OCI-LY1 (cell line): Measurements from ENCODE around the gene PRUNE2.

Source experiments
- H2AFZ ChIP-seq: fragments of 200-600 bp; sonication (generic), shearing (Covaris generic); 2 replicates; pipeline ENCODE4 v1.6.0; 2014; ENCODE audit warnings: antibody characterized with exemption, mild to moderate bottlenecking, low read length
- H3F3A ChIP-seq: fragments of 200-600 bp; sonication (generic), shearing (Covaris generic); 2 replicates; pipeline ENCODE4 v1.6.0; 2014; ENCODE audit warnings: mild to moderate bottlenecking, antibody characterized with exemption, low read length, moderate library complexity; ENCODE audit not compliant: insufficient read depth
- H3K27ac ChIP-seq: fragments of 200-600 bp; sonication (generic); 2 replicates; pipeline ENCODE4 v1.5.1; 2014; ENCODE audit warnings: low read length, mixed run types, mild to moderate bottlenecking, low read depth; ENCODE audit not compliant: poor library complexity, severe bottlenecking
- H3K27me3 ChIP-seq: fragments of 200-600 bp; sonication (generic); 2 replicates; pipeline ENCODE4 v1.6.0; 2014; ENCODE audit warnings: antibody characterized with exemption, mild to moderate bottlenecking, low read length, moderate library complexity; ENCODE audit not compliant: insufficient read depth
- H3K36me3 ChIP-seq: fragments of 200-600 bp; sonication (generic); 2 replicates; pipeline ENCODE4 v1.6.1; 2014; ENCODE audit warnings: mild to moderate bottlenecking, antibody characterized with exemption, low read length, moderate library complexity, mixed read lengths; ENCODE audit not compliant: insufficient read depth
- H3K4me1 ChIP-seq: fragments of 200-600 bp; sonication (generic); 2 replicates; pipeline ENCODE4 v1.5.1; 2014; ENCODE audit warnings: mild to moderate bottlenecking, low read length, moderate library complexity; ENCODE audit not compliant: insufficient read depth, severe bottlenecking
- H3K4me2 ChIP-seq: fragments of 200-600 bp; sonication (generic), shearing (Covaris generic); 2 replicates; pipeline ENCODE4 v1.6.1; 2014; ENCODE audit warnings: low read length
- H3K4me3 ChIP-seq: fragments of 200-600 bp; sonication (generic); 2 replicates; pipeline ENCODE4 v1.5.1; 2014; ENCODE audit warnings: low read length, low read depth, mild to moderate bottlenecking, mixed read lengths; ENCODE audit not compliant: poor library complexity, severe bottlenecking
- H3K79me2 ChIP-seq: fragments of 200-600 bp; shearing (Covaris generic); 2 replicates; pipeline ENCODE4 v1.6.1; 2016; ENCODE audit warnings: mixed run types, low read length, mixed read lengths; ENCODE audit not compliant: insufficient read depth
- H3K9ac ChIP-seq: fragments of 200-600 bp; sonication (generic), shearing (Covaris generic); 2 replicates; pipeline ENCODE4 v1.6.1; 2014; ENCODE audit warnings: mild to moderate bottlenecking, low read length, mixed read lengths
- H3K9me2 ChIP-seq: fragments of 200-600 bp; sonication (generic), shearing (Covaris generic); 2 replicates; pipeline ENCODE4 v1.6.1; 2014; ENCODE audit warnings: low read depth, mild to moderate bottlenecking, low read length, mixed read lengths
- H3K9me3 ChIP-seq: fragments of 200-600 bp; shearing (Covaris generic); 2 replicates; pipeline ENCODE4 v1.6.1; 2014; ENCODE audit warnings: low read length, mixed read lengths
- H4K20me1 ChIP-seq: fragments of 200-600 bp; sonication (generic), shearing (Covaris generic); 2 replicates; pipeline ENCODE4 v1.6.0; 2016; ENCODE audit warnings: mild to moderate bottlenecking, low read length; ENCODE audit not compliant: insufficient read depth
- CTCF ChIP-seq: fragments of 200-600 bp; sonication (generic), shearing (Covaris generic); IDR thresholded peaks from 2 replicates; pipeline ENCODE4 v1.5.1; 2017; ENCODE audit warnings: mild to moderate bottlenecking, antibody characterized with exemption, low read length, moderate library complexity, mixed read lengths
- EZH2 ChIP-seq: fragments of 200-600 bp; sonication (generic), shearing (Covaris generic); IDR thresholded peaks from 2 replicates; pipeline ENCODE4 v1.8.0; 2017; ENCODE audit warnings: borderline replicate concordance, mixed run types, mild to moderate bottlenecking, antibody characterized with exemption, low read length, moderate library complexity, mixed read lengths

PRUNE2 gene

DNA sequence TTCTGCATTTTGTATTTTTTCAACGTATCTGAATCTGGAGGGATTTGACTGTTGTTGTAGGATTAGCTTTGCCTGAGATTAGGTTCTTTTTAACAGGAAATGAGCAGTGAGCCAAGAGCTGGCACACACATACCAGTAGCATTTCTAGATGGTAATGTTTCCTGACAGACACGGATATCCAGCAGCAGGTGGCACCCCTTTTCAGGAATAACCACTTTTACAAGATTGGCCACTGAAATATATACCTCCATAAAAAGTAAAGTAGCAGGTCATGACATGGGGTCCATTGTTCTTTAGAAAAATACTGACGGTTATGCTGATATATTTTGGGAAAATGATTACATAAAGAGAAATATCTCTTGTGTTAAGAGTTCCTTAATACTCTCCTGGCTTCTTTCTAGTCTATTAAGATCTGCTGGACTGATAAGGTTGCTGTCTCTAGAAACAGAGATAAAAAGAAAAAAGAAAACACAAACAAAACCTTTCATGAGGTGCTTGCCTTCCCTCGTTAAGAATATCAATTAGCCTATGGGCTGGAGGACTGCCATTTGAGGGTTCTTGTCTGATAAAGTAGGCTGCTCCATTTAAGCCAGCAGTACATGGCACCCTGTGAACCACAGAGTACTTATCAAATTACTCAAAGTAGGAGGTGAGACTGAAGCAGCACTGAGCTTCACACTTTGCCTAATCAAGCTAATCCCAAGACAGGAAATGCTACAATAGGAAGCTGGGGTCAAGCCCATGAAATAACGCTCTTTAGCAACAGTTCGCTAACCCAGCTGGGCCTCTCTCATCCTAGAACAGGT is 243.2 kb downstream of the PRUNE2 start:
- H3K9ac ChIP-seq: no peak overlapping the region
- H3K27ac ChIP-seq: no peak overlapping the region
- H3K79me2 ChIP-seq: no peaks in the 10 kb centered on the region
- H3K27me3 ChIP-seq: no peaks in the 10 kb centered on the region
- no peak overlapping the region for H3K4me3 ChIP-seq
- H3K9me3 ChIP-seq: no peaks in the 10 kb centered on the region
- no peaks in the 10 kb centered on the region for H3F3A ChIP-seq
- TF ChIP-seq EZH2: no peak
- no peak for TF ChIP-seq CTCF
- H3K9me2 ChIP-seq: no peaks in the 10 kb centered on the region
- H2AFZ ChIP-seq: no peak overlapping the region
- no peaks in the 10 kb centered on the region for H4K20me1 ChIP-seq
- H3K36me3 ChIP-seq: no peaks in the 10 kb centered on the region
- H3K4me1 ChIP-seq: peaks cover 14% of the 10 kb centered on the region
- no peak overlapping the region for H3K4me2 ChIP-seq

DNA sequence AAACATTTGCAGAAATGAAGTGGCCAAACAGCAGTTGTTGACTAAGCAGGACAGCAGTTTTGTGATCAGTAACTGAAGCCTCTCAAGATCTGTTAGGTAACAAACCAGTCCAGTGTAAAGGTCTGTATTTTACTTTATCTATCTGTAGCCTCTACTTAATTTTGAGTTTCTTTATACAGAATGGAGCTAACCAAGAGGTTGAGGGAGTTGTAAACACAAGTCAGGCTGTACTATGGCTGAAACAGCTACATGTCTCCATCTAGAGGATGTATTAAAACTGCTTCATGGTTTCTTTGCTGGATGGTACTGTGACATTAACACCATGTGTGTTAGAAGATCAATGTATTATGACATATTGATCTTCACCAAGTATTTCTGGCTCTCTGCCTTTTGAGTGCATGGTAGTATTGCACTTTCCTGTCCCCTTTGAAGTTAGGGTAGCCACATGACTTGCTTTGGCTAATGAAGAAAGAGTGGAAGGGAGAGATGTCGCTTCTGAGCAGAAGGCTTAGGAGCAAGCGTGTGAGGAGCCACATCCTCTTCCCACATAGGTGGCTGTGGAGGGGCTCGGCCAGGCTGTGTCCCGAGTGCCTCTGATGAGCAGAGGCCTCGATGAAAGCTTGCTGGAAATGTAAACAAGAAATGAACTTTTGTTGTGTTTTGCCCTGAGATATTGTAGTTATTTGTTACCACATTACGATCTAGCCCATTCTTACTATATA is 247.2 kb downstream of the PRUNE2 start:
- Histone ChIP-seq H3K4me3 (no peak overlapping the region), H3F3A (no peaks in the 10 kb centered on the region), H3K36me3 (no peaks in the 10 kb centered on the region), H2AFZ (no peak overlapping the region), H3K27me3 (no peaks in the 10 kb centered on the region), H3K4me2 (peak overlapping the region; percentile 35; the same call in 1 of the 2 replicates), H3K27ac (peak overlapping the region; percentile 66), H3K9me2 (no peaks in the 10 kb centered on the region), H4K20me1 (no peaks in the 10 kb centered on the region), H3K9me3 (no peaks in the 10 kb centered on the region), H3K4me1 (peaks cover 54% of the 10 kb centered on the region), H3K79me2 (no peaks in the 10 kb centered on the region), H3K9ac (0 out of 2 replicates have a peak overlapping the region, but pooled peaks have one; percentile 30)
- no peak for TF ChIP-seq EZH2
- peak; percentile 88 for TF ChIP-seq CTCF

GRCh38 chr9:76657265-76657664 is 248.6 kb downstream of the PRUNE2 start:
- Histone ChIP-seq H3K27ac (peak overlapping the region; percentile 66), H3K4me2 (peak overlapping the region; percentile 22), H3K9ac (peak overlapping the region; percentile 12; the same call in 1 of the 2 replicates), H3K27me3 (no peaks in the 10 kb centered on the region), H3K79me2 (no peaks in the 10 kb centered on the region), H2AFZ (no peak overlapping the region), H3K4me1 (peaks cover 68% of the 10 kb centered on the region), H3F3A (no peaks in the 10 kb centered on the region), H4K20me1 (no peaks in the 10 kb centered on the region), H3K36me3 (no peaks in the 10 kb centered on the region), H3K9me3 (no peaks in the 10 kb centered on the region), H3K4me3 (no peak overlapping the region), H3K9me2 (no peaks in the 10 kb centered on the region)
- no peak for TF ChIP-seq EZH2
- TF ChIP-seq CTCF: no peak
